IMR-90 (cell line): ENCODE measurements around the gene CYTH2. TPM values are rescaled to one million over a fixed set of nuclear protein-coding genes. Genes with fewer than 3 reads are reported as not detected.
A peak's percentile ranks its signal among the peaks of the same experiment; 100 is the strongest.

Experiments
- ATAC-seq: fragments of 200-7000 bp; cut with Tn5 transposase; 2 replicates; pipeline ENCODE4 v1.9.1; 2020; ENCODE audit warnings: low read depth, mild to moderate bottlenecking, moderate library complexity
- BruUV-seq: library from RNA; stranded (reverse); fragments of 400-500 nt; replicated peaks from 2 replicates; lab custom pipeline; 2021; lab: Mats Ljungman, UMichigan
- CTCF ChIA-PET: fragments of 300-600 bp; formaldehyde crosslinking; extraction: SDS; loops from one replicate; lab custom pipeline; 2021; ENCODE audit warnings: antibody characterized with exemption; lab: Yijun Ruan, JAX
- POLR2A ChIA-PET: fragments of 300-600 bp; sonication (Branson Sonifier 250); formaldehyde crosslinking; loops from one replicate; lab custom pipeline; 2022; ENCODE audit warnings: antibody characterized with exemption; ENCODE audit not compliant: unreplicated experiment; lab: Charles Lee
- DNase-seq: peaks from one replicate; pipeline ENCODE4 v3.0.0; 2013
- H2AFZ ChIP-seq: replicated peaks from 2 replicates; pipeline ENCODE3; 2013; ENCODE audit warnings: low read length, mild to moderate bottlenecking; ENCODE audit not compliant: poor library complexity
- H2AK5ac ChIP-seq: 2 replicates; pipeline ENCODE4 v1.6.1; 2013; ENCODE audit warnings: low read depth, low read length, inconsistent platforms
- H2AK9ac ChIP-seq: replicated peaks from 2 replicates; pipeline ENCODE3; 2013; ENCODE audit warnings: mild to moderate bottlenecking, low read depth, low read length, moderate library complexity; ENCODE audit not compliant: poor library complexity
- H2BK120ac ChIP-seq: 2 replicates; pipeline ENCODE4 v1.6.1; 2013; ENCODE audit warnings: low read depth, low read length, inconsistent platforms
- H2BK15ac ChIP-seq: 3 replicates; pipeline ENCODE4 v1.6.1; 2013; ENCODE audit warnings: low read depth, low read length, inconsistent platforms
- H2BK20ac ChIP-seq: 2 replicates; pipeline ENCODE4 v1.6.1; 2013; ENCODE audit warnings: low read depth, mild to moderate bottlenecking, inconsistent platforms, low read length, moderate library complexity
- H2BK5ac ChIP-seq: 2 replicates; pipeline ENCODE4 v1.6.1; 2013; ENCODE audit warnings: mild to moderate bottlenecking, low read depth, low read length, inconsistent platforms; ENCODE audit not compliant: poor library complexity, severe bottlenecking
- H3K14ac ChIP-seq: replicated peaks from 2 replicates; pipeline ENCODE4 v1.6.1; 2013; ENCODE audit warnings: low read depth, low read length, inconsistent platforms
- H3K18ac ChIP-seq: 2 replicates; pipeline ENCODE4 v1.6.1; 2013; ENCODE audit warnings: low read depth, low read length, control low read depth
- H3K23ac ChIP-seq: 2 replicates; pipeline ENCODE4 v1.6.1; 2013; ENCODE audit warnings: low read depth, low read length, inconsistent platforms
- H3K27ac ChIP-seq: 2 replicates; pipeline ENCODE4 v1.5.1; 2013; ENCODE audit warnings: mild to moderate bottlenecking, control low read depth, low read length; ENCODE audit not compliant: insufficient read depth
- H3K27me3 ChIP-seq: 2 replicates; pipeline ENCODE4 v1.6.1; 2013; ENCODE audit warnings: low read length; ENCODE audit not compliant: control insufficient read depth, insufficient read depth
- H3K36me3 ChIP-seq: 2 replicates; pipeline ENCODE4 v1.6.1; 2013; ENCODE audit warnings: low read length, mixed read lengths; ENCODE audit not compliant: control insufficient read depth, insufficient read depth
- H3K4ac ChIP-seq: 2 replicates; pipeline ENCODE4 v1.6.1; 2013; ENCODE audit warnings: low read depth, low read length, inconsistent platforms
- H3K4me1 ChIP-seq: 2 replicates; pipeline ENCODE4 v1.6.1; 2013; ENCODE audit warnings: low read length, mixed read lengths; ENCODE audit not compliant: control insufficient read depth, insufficient read depth
- H3K4me2 ChIP-seq: 2 replicates; pipeline ENCODE4 v1.6.1; 2013; ENCODE audit warnings: low read depth, mild to moderate bottlenecking, control low read depth, low read length, moderate library complexity
- H3K4me3 ChIP-seq: 2 replicates; pipeline ENCODE4 v1.5.1; 2013; ENCODE audit warnings: low read depth, mild to moderate bottlenecking, control low read depth, low read length, moderate library complexity; ENCODE audit not compliant: insufficient read depth
- H3K56ac ChIP-seq: 2 replicates; pipeline ENCODE4 v1.6.1; 2013; ENCODE audit warnings: low read length, inconsistent platforms; ENCODE audit not compliant: insufficient read depth; ENCODE audit errors: extremely low read depth
- H3K79me1 ChIP-seq, 2 experiments: 2 replicates each; pipeline ENCODE4 v1.6.1; 2013; ENCODE audit warnings: low read length in 2 of 2, inconsistent platforms in 1 of 2, low read depth in 1 of 2
- H3K9ac ChIP-seq: 2 replicates; pipeline ENCODE4 v1.6.1; 2013; ENCODE audit warnings: low read depth, low read length, control low read depth
- H3K9me1 ChIP-seq: 2 replicates; pipeline ENCODE4 v1.6.1; 2013; ENCODE audit warnings: low read length, inconsistent platforms; ENCODE audit not compliant: insufficient read depth
- H3K9me3 ChIP-seq: 2 replicates; pipeline ENCODE4 v1.6.1; 2013; ENCODE audit warnings: low read length; ENCODE audit not compliant: control insufficient read depth, insufficient read depth
- H4K20me1 ChIP-seq: 2 replicates; pipeline ENCODE4 v1.6.1; 2013; ENCODE audit warnings: low read length, inconsistent platforms; ENCODE audit not compliant: insufficient read depth
- H4K5ac ChIP-seq: 2 replicates; pipeline ENCODE4 v1.6.1; 2013; ENCODE audit warnings: mild to moderate bottlenecking, low read depth, low read length, control low read depth
- H4K8ac ChIP-seq, 2 experiments: 2 replicates each; pipeline ENCODE4 v1.6.1; 2013; ENCODE audit warnings: low read depth in 2 of 2, low read length in 2 of 2, control low read depth in 1 of 2, inconsistent platforms in 1 of 2
- H4K91ac ChIP-seq: 2 replicates; pipeline ENCODE4 v1.6.1; 2013; ENCODE audit warnings: low read depth, low read length, inconsistent platforms; ENCODE audit not compliant: insufficient read depth
- BHLHE40 ChIP-seq: fragments of 150-350 bp; IDR thresholded peaks from 2 replicates; pipeline ENCODE4 v1.6.1; 2016; ENCODE audit warnings: mild to moderate bottlenecking, low read depth, low read length
- NFE2L2 ChIP-seq: fragments of 150-350 bp; IDR thresholded peaks from 2 replicates; pipeline ENCODE4 v1.6.1; 2016; ENCODE audit warnings: low read depth, mild to moderate bottlenecking, low read length
- POLR2A ChIP-seq: IDR thresholded peaks from 2 replicates; pipeline ENCODE4 v1.6.1; 2012; ENCODE audit warnings: mild to moderate bottlenecking, low read depth, low read length
- RCOR1 ChIP-seq: IDR thresholded peaks from 2 replicates; pipeline ENCODE4 v1.6.1; 2012; ENCODE audit warnings: mild to moderate bottlenecking, low read length, improper control_type of control experiment; ENCODE audit not compliant: insufficient replicate concordance
- RFX5 ChIP-seq: IDR thresholded peaks from 2 replicates; pipeline ENCODE4 v1.8.0; 2012; ENCODE audit warnings: low read depth, mild to moderate bottlenecking, low read length, moderate library complexity
- WGBS, 2 experiments: methylation state at CpG; one replicate each; pipeline versions ENCODE4 v1.1.5 to v1.1.7; 2013; ENCODE audit warnings: missing lambda C conversion rate in 2 of 2; ENCODE audit not compliant: insufficient read length in 1 of 2; ENCODE audit errors: extremely low coverage in 2 of 2; 5-methylcytosine and 5-hydroxymethylcytosine counted together
- dilution Hi-C: fragments of 300-500 bp; cut with HindIII; formaldehyde crosslinking; loops from one replicate; pipeline ENCODE4 v1.14.3; 2018; ENCODE audit warnings: low sequenced_read_pairs; ENCODE audit not compliant: unreplicated experiment
- in situ Hi-C: fragments of 300-500 bp; cut with MboI; formaldehyde crosslinking; loops from 3 replicates; pipeline ENCODE4 v1.14.3; 2019; ENCODE audit warnings: low sequenced_read_pairs, inconsistent platforms, mixed read lengths
- intact Hi-C: fragments of 100-400 bp; cut with micrococcal nuclease; formaldehyde crosslinking; loops from 2 replicates; pipeline ENCODE4 v1.10.0; 2022
- polyA plus RNA-seq, 3 experiments: library from polyadenylated mRNA; depleted of rRNA; stranded (reverse); fragments of >200 nt; gene quantifications; 2 replicates each; pipeline ENCODE4 v1.2.3, GENCODE V29; 2012; ENCODE audit warnings: low replicate concordance in 1 of 3
- total RNA-seq: library from RNA; depleted of rRNA; stranded (reverse); fragments of >200 nt; gene quantifications from 2 replicates; pipeline ENCODE4 v1.2.3, GENCODE V29; 2012
- TF ChIP-seq, protein P1 (sequence below): fragments of 150-350 bp; IDR thresholded peaks from 2 replicates; pipeline ENCODE4 v1.6.1; 2016; ENCODE audit warnings: low read depth, mild to moderate bottlenecking, low read length, moderate library complexity, borderline replicate concordance

CYTH2 gene
- total and polyA plus RNA-seq, 2 of the 4 experiments (the other 2 are of a cell fraction), result 35.8 to 62.0 TPM

DNA sequence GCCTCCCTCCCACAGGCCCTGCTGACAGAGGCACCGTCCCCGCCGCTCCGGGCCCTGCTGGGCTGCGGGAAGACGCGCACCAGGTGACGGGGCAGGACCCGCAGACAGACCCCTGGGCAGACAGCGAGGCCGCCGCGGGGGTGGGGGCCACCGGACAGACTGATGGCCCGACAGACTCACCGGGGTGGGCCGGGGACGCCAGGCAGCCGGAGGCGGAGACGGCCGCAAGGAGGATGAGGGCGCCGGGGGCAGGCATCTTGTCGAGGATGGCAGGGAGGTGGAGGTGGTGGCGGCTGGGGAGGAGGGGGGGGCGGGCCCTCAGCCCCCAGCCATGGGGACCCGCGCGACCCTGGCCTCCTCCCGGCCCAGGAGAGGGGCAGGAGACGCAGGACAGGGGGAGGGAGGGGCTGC, 42.2 kb downstream of the CYTH2 start:
- Histone ChIP-seq H3K9me3 (no peaks in the 10 kb centered on the region), H4K5ac (no peak overlapping the region), H4K8ac (no peak overlapping the region), H3K27ac (no peak overlapping the region), H3K4me1 (no peaks in the 10 kb centered on the region), H3K18ac (no peak overlapping the region), H4K91ac (no peak overlapping the region), H2AK5ac (no peak overlapping the region), H3K9ac (no peak overlapping the region), H3K4ac (no peak overlapping the region), H3K9me1 (no peaks in the 10 kb centered on the region), H3K4me3 (no peak overlapping the region), H3K79me1 (no peaks in the 10 kb centered on the region), H2AFZ (peak overlapping the region; percentile 65), H2BK5ac (no peak overlapping the region), H3K4me2 (no peak overlapping the region), H3K14ac (no peak overlapping the region), H3K36me3 (no peaks in the 10 kb centered on the region), H2BK120ac (no peak overlapping the region), H2BK15ac (no peak overlapping the region), H3K27me3 (peaks cover 25% of the 10 kb centered on the region), H4K20me1 (no peaks in the 10 kb centered on the region), H3K56ac (no peak overlapping the region), H2BK20ac (no peak overlapping the region), H3K23ac (no peak overlapping the region), H2AK9ac (no peak overlapping the region)
- no TSS peak for BruUV-seq
- TF ChIP-seq RFX5 (no peak), BHLHE40 (no peak), NFE2L2 (no peak), RCOR1 (no peak), POLR2A (no peak)
- TF ChIP-seq, protein P1, sequence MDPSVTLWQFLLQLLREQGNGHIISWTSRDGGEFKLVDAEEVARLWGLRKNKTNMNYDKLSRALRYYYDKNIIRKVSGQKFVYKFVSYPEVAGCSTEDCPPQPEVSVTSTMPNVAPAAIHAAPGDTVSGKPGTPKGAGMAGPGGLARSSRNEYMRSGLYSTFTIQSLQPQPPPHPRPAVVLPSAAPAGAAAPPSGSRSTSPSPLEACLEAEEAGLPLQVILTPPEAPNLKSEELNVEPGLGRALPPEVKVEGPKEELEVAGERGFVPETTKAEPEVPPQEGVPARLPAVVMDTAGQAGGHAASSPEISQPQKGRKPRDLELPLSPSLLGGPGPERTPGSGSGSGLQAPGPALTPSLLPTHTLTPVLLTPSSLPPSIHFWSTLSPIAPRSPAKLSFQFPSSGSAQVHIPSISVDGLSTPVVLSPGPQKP, result no peak
- WGBS, 2 experiments, result no CpG with 5 or more reads among the region's 32 CpGs
- ChIA-PET POLR2A (no interaction called here), CTCF (no interaction called here)
- ATAC-seq (no peak), DNase-seq (no peak)
- intact Hi-C loops, result loop anchor here (5.0 kb wide), 1 partner anchor 41 kb away; the partner anchor contains the start of gene SULT2B1
- in situ Hi-C loops, result no loop called here
- dilution Hi-C loops, result no loop called here
